Esophagus (tissue), 2 donors: ENCODE data around the gene RAB6B. TPM values are rescaled to one million over a fixed set of nuclear protein-coding genes. Genes with fewer than 3 reads are reported as not detected.

Source experiments
- H3K27ac ChIP-seq, 2 donors: one replicate each; pipeline ENCODE4 v1.5.1; 2013; ENCODE audit warnings: low read depth in 2 of 2, mild to moderate bottlenecking in 2 of 2, inconsistent platforms in 1 of 2, low read length in 1 of 2, moderate library complexity in 1 of 2
- H3K27me3 ChIP-seq, 2 donors: one replicate each; pipeline ENCODE4 v1.6.1; 2013; ENCODE audit warnings: low read length in 2 of 2, control low read depth in 1 of 2, mild to moderate bottlenecking in 1 of 2; ENCODE audit not compliant: insufficient read depth in 2 of 2, control insufficient read depth in 1 of 2
- H3K36me3 ChIP-seq, 2 donors: one replicate each; pipeline ENCODE4 v1.6.1; 2013; ENCODE audit warnings: low read length in 1 of 2; ENCODE audit not compliant: control insufficient read depth in 2 of 2, insufficient read depth in 2 of 2
- H3K4me1 ChIP-seq, 2 donors: one replicate each; pipeline ENCODE4 v1.6.1; 2013; ENCODE audit warnings: low read length in 1 of 2; ENCODE audit not compliant: control insufficient read depth in 2 of 2, insufficient read depth in 2 of 2
- H3K4me3 ChIP-seq, 2 donors: one replicate each; pipeline ENCODE4 v1.5.1; 2013; ENCODE audit warnings: low read length in 2 of 2, mild to moderate bottlenecking in 2 of 2, low read depth in 1 of 2, moderate library complexity in 1 of 2
- H3K9me3 ChIP-seq, 2 donors: one replicate each; pipeline ENCODE4 v1.6.1; 2013; ENCODE audit warnings: mild to moderate bottlenecking in 2 of 2, low read depth in 1 of 2, low read length in 1 of 2, moderate library complexity in 1 of 2; ENCODE audit not compliant: control insufficient read depth in 2 of 2, insufficient read depth in 1 of 2
- WGBS, 2 donors: extraction: QIAGEN DNeasy Blood & Tissue Kit; methylation state at CpG; one replicate each; pipeline ENCODE4 v1.1.7; 2013; 5-methylcytosine and 5-hydroxymethylcytosine counted together
- polyA plus RNA-seq, 2 donors: library from polyadenylated mRNA; stranded (reverse); fragments of 200-250 nt; gene quantifications; one replicate each; pipeline ENCODE4 v1.2.3, GENCODE V29; 2013
- donor health status: healthy with polysubstance abuse.
- donor health status: Bipolar disorder and iron deficiency.

RAB6B gene
- polyA plus RNA-seq, 2 donors: 0.57 to 1.3 TPM

- Histone ChIP-seq H3K36me3 (no peaks in the 10 kb centered on the region), H3K27me3 (no peaks in the 10 kb centered on the region), H3K9me3 (no peaks in the 10 kb centered on the region), H3K4me1 (peaks cover 0 to 3% of the 10 kb centered on the region in 2 donors), H3K4me3 (no peak overlapping the region), H3K27ac (peak overlapping the region in 1 of 2 donors; percentile 11)
- WGBS, 2 donors: 52 to 66% methylated on average over 10 of the region's 10 CpGs
Observed at GRCh38 chr3:133937756-133938601, 42.3 kb upstream of the RAB6B start.

DNA sequence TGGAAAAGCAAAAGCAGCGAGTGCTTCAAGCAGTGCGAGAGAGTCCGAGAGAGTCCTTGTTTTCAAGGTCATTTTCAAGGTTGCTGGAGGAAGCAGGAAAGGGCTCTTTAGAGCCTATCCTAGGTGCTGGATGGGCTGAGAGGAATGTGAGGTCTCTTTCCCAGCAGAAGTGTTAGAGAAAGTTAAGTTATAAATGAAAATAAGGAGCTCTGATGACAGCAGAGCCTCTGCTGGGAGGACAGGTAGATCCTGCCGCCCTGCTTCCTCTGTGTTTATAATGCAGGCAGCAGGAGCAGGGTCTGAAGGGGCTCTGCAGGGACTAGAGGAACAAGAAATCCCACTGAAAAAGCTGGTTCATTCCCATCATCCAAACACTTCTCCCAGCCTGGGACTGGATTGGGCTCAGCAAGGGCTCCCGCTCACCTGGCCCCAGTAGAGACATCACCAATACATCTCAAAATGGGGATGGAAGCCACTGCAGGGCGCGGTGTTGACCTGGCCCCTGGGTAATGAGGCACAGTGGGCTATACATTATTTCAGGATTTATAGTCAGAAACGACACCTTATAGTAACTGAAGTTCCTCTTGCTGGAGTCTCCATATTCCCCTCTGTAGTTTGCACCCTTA lies 41.5 kb upstream of the RAB6B start:
- no peak overlapping the region for H3K27ac ChIP-seq
- no peak overlapping the region for H3K4me3 ChIP-seq
- H3K4me1 ChIP-seq: peaks cover 0 to 3% of the 10 kb centered on the region in 2 donors
- 77 to 90% methylated on average over 8 of the region's 8 CpGs for WGBS, 2 donors
- no peaks in the 10 kb centered on the region for H3K36me3 ChIP-seq
- no peaks in the 10 kb centered on the region for H3K27me3 ChIP-seq
- H3K9me3 ChIP-seq: no peaks in the 10 kb centered on the region

DNA sequence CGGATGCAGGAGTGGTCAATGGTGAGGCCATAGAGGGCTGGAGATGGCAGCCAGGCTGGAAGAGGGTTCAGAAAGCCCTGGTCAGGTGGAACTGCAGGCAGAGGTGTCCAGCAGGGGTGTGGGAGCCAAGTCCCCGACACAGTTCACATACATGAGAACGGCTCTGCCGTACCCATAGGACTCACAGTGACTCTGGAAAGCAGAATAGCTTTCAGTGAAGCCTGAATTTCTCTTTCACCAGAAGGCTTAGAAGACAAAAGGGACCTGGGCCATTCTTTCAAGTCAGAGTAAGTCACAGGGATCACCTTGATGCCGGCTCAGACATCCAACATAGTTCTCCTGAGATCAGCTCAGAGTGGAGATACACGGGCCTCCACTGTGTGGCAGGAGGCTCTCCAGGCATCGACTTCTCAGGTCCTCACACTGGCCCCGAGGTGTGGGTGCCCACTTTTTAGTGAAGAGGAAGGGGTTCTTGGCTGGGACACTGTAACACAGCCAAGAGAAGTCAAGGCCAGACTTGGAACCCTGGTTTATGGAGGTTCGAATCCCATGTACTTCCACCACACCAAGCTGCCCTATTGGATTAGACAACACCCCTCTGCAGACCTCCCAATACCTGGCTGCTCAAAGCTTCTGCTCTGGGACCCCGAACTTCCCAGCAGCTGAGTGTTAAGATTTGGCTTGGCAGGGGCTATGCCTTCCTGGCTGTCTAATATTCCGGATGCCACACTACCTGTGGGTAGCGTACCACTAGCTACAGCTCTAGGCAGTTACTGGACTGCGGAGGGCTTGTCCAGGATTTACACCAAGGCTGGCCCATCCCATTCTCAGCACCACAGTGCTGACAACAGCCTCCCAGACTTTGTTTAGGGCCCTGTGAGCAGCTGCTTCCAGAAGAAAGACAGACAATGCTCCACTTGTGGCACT lies 40.4 kb upstream of the RAB6B start:
- H3K4me1 ChIP-seq: peaks cover 0 to 3% of the 10 kb centered on the region in 2 donors
- no peaks in the 10 kb centered on the region for H3K36me3 ChIP-seq
- H3K27ac ChIP-seq: no peak overlapping the region
- WGBS, 2 donors: 87 to 92% methylated on average over 13 of the region's 13 CpGs
- H3K4me3 ChIP-seq: no peak overlapping the region
- H3K27me3 ChIP-seq: no peaks in the 10 kb centered on the region
- no peaks in the 10 kb centered on the region for H3K9me3 ChIP-seq

DNA sequence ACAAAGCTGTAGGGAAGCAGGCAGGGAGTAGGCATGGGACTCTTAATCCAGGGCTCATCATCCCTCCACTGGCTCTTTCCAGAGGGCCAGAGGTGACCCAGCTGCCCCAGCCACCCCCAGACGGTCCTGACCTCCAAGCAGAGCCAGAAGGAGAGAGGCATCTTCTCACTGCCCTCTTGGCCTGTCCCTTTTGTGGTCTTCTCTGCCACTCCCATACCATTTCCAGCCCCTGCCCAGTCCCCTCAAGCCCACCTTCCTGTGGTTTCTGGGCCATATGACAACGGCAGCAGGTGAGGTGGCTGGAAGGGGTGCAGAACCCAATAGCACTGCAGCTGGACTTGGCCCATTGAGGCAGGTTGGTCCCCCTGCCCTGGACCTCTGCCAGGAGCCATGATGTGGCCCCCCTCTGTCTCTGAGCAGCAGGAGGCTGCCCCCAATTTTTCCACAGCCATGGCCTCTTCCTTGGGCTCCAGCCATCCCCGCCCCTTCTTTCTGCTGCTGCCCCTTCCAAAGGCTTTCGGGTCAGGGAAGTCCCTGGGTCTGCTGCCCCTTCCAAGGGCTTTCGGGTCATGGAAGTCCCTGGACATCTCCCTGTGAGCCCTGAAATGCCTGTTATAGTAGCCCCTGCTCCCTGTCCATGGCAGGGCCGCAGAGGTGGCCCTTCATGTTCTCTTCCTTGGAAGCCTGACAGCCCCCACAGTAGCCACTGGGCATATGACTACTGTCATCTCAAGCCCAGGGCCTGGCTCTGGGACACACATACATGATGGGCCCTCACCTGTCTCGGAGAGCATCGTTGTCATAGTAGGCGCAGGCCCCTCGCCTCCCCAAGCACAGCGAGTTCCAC lies 39.5 kb upstream of the RAB6B start:
- H3K4me3 ChIP-seq: no peak overlapping the region
- H3K36me3 ChIP-seq: no peaks in the 10 kb centered on the region
- no peaks in the 10 kb centered on the region for H3K9me3 ChIP-seq
- peaks cover 0 to 3% of the 10 kb centered on the region in 2 donors for H3K4me1 ChIP-seq
- 82 to 90% methylated on average over 11 of the region's 11 CpGs for whole genome bisulfite sequencing, 2 donors
- no peaks in the 10 kb centered on the region for H3K27me3 ChIP-seq
- H3K27ac ChIP-seq: no peak overlapping the region

DNA sequence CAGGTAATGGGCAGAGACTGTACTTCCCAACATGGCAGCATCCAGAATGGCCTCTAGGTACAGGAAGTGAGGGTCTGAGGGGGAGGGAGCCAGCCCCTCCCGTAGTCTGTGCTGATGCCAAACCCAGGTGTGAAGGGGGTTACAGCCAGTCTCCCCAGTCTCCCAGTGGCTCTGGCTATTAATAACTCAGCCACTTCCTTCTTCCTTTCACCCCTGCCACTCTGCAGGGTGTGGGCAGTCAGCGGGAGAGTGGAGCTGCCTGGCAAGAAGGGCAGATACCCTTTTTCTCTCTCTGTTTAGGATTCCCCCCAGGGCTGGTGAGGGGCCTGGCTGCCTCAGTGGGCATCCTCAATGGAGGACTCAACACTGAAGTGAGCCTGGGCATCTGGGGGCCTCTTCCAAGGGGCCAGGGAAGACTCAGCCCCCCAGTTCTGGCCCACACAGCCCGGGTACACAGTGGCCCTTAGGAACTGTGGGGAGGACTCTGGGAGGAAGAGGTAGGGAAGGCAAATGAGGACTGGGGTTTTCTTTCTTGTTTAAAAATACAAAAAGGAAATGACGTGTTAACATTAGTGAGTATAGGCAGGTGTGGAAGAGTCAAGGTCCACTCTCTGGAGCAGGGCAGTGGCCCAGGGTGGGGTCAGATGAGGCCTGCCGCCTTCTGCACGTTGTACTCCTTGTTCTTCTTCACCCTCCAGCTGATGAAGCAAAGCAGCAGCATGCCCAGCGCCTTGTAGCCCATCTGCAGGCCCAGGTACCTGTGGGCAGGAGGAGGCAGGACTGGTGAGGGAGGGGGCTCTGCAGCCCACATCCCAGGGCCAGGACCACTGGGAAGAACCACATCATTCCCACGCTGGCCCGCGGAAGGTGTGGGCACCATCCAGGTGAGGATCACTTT lies 38.6 kb upstream of the RAB6B start:
- Histone ChIP-seq H3K4me1 (peaks cover 0 to 3% of the 10 kb centered on the region in 2 donors), H3K4me3 (no peak overlapping the region), H3K27me3 (no peaks in the 10 kb centered on the region), H3K9me3 (no peaks in the 10 kb centered on the region), H3K36me3 (no peaks in the 10 kb centered on the region), H3K27ac (no peak overlapping the region)
- 74 to 86% methylated on average over 9 to 10 of the region's 10 CpGs for WGBS, 2 donors

- Histone ChIP-seq H3K27me3 (no peaks in the 10 kb centered on the region), H3K4me1 (no peaks in the 10 kb centered on the region), H3K27ac (no peak overlapping the region), H3K36me3 (no peaks in the 10 kb centered on the region), H3K4me3 (no peak overlapping the region), H3K9me3 (no peaks in the 10 kb centered on the region)
- 87 to 89% methylated on average over 9 of the region's 9 CpGs for WGBS, 2 donors
Observed at GRCh38 chr3:133933097-133934024, 37.7 kb upstream of the RAB6B start.

DNA sequence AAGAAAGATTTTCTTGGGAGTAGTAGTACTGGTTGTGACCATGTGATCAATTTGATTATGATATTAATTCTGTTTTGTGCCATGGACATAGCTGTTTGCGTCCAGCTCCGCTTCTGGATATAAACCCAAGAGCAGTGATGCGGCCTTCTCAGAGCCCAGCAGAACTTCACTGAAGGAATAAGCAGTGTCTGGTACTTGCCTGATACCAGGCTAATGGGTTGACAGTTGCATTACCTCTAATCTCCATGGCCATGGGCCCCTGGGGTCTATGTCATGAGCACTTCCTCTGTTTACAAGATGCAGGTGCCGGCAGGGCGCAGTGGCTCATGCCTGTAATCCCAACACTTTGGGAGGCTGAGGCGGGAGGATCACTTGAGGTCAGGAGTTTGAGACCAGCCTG lies 36.3 kb upstream of the RAB6B start:
- H3K36me3 ChIP-seq: no peaks in the 10 kb centered on the region
- no peaks in the 10 kb centered on the region for H3K27me3 ChIP-seq
- H3K4me1 ChIP-seq: no peaks in the 10 kb centered on the region
- H3K4me3 ChIP-seq: no peak overlapping the region
- no peak overlapping the region for H3K27ac ChIP-seq
- 92% methylated on average over 6 of the region's 6 CpGs for WGBS, 2 donors
- no peaks in the 10 kb centered on the region for H3K9me3 ChIP-seq

DNA sequence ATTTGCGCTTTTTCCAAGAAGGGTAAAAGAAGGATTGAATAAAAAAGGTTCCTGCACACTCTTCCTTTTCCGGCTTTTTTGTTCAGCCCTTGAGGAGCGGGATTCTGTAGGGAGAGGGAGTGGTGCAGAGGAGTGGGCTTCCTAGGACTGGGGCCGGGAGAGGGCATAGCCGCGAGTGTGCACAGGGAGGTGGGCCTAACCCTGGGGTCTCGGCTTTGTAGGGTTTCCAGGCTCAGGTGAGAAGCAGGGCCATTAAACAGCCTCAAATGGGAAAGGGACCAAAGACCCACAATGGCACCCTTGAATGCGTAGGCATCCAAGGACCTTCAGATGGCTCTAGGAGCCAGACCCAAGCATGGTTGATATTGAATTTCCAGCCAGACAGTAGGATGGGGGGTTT lies 35.4 kb upstream of the RAB6B start:
- H3K36me3 ChIP-seq: no peaks in the 10 kb centered on the region
- 93 to 95% methylated on average over 8 of the region's 8 CpGs for WGBS, 2 donors
- no peaks in the 10 kb centered on the region for H3K4me1 ChIP-seq
- no peak overlapping the region for H3K4me3 ChIP-seq
- no peak overlapping the region for H3K27ac ChIP-seq
- no peaks in the 10 kb centered on the region for H3K27me3 ChIP-seq
- H3K9me3 ChIP-seq: no peaks in the 10 kb centered on the region
